A549 (cell line): Measurements from ENCODE around the gene GABBR1.

Source experiments
- BHLHE40 ChIP-seq: IDR thresholded peaks from 2 replicates; pipeline ENCODE4 v1.6.1; 2012; ENCODE audit warnings: low read depth, low read length, inconsistent platforms
- CHD4 ChIP-seq: fragments of 200-600 bp; sonication (generic); IDR thresholded peaks from 2 replicates; pipeline ENCODE4 v1.6.1; 2016; ENCODE audit warnings: antibody characterized with exemption, mild to moderate bottlenecking, borderline replicate concordance
- HEYL ChIP-seq: fragments of 250-450 bp; sonication (Bioruptor Pico); IDR thresholded peaks from 2 replicates; pipeline ENCODE4 v1.8.0; 2021; ENCODE audit warnings: mild to moderate bottlenecking, moderate library complexity
- JUN ChIP-seq, 2 experiments: fragments of >200 bp; sonication (Bioruptor Twin); formaldehyde crosslinking; IDR thresholded peaks; 2 replicates in 1 of 2; 3 replicates in 1 of 2; pipeline ENCODE4 v1.6.1; 2016 to 2017
- JUNB ChIP-seq: fragments of >200 bp; sonication (Bioruptor Twin); formaldehyde crosslinking; IDR thresholded peaks from 2 replicates; pipeline ENCODE4 v1.6.1; 2016
- MAFK ChIP-seq: fragments of 450-650 bp; IDR thresholded peaks from 2 replicates; pipeline ENCODE4 v1.6.1; 2014; ENCODE audit not compliant: partially characterized antibody
- POLR2A ChIP-seq: IDR thresholded peaks from 2 replicates; pipeline ENCODE4 v1.6.1; 2012; ENCODE audit warnings: mild to moderate bottlenecking, low read length
- TF ChIP-seq, protein P1 (sequence below): fragments of >200 bp; sonication (Bioruptor Twin); formaldehyde crosslinking; IDR thresholded peaks from 3 replicates; pipeline ENCODE4 v1.5.1; 2016

DNA sequence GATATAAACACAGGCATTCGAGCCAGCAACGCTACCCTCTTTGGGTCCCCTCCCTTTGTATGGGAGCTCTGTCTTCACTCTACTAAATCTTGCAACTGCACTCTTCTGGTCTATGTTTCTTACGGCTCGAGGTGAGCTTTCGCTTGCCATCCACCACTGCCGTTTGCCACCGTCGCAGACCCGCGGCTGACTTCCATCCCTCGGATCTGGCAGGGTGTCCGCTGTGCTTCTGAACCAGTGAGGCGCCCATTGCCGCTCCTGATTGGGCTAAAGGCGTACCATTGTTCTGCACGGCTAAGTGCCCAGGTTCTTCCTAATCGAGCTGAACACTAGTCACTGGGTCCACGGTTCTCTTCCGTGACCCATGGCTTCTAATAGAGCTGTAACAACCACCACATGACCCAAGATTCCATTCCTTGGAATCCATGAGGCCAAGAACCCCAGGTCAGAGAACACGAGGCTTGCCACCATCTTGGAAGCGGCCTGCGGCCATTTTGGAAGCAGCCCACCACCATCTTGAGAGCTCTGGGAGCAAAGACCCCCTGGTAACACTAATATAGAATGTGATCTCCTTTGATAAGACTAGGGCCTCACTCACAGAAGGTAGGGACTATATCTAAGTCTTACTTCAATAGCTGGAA, 74.4 kb downstream of the GABBR1 start:
- TF ChIP-seq, protein P1, sequence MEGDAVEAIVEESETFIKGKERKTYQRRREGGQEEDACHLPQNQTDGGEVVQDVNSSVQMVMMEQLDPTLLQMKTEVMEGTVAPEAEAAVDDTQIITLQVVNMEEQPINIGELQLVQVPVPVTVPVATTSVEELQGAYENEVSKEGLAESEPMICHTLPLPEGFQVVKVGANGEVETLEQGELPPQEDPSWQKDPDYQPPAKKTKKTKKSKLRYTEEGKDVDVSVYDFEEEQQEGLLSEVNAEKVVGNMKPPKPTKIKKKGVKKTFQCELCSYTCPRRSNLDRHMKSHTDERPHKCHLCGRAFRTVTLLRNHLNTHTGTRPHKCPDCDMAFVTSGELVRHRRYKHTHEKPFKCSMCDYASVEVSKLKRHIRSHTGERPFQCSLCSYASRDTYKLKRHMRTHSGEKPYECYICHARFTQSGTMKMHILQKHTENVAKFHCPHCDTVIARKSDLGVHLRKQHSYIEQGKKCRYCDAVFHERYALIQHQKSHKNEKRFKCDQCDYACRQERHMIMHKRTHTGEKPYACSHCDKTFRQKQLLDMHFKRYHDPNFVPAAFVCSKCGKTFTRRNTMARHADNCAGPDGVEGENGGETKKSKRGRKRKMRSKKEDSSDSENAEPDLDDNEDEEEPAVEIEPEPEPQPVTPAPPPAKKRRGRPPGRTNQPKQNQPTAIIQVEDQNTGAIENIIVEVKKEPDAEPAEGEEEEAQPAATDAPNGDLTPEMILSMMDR = no peak
- TF ChIP-seq HEYL (CRISPR knock-in tag) (no peak), JUNB (no peak), MAFK (no peak), JUN (IDR thresholded peaks at IDR 0.05) (no peak), BHLHE40 (no peak), POLR2A (no peak), CHD4 (no peak)
